GM12872 (cell line): ENCODE measurements around the gene SCEL.

Experiments
- TF ChIP-seq, protein P1 (sequence below): IDR thresholded peaks from 3 replicates; pipeline ENCODE4 v1.5.1; 2011; ENCODE audit warnings: low read depth, mild to moderate bottlenecking, low read length, moderate library complexity; ENCODE audit not compliant: insufficient read depth

SCEL gene

DNA sequence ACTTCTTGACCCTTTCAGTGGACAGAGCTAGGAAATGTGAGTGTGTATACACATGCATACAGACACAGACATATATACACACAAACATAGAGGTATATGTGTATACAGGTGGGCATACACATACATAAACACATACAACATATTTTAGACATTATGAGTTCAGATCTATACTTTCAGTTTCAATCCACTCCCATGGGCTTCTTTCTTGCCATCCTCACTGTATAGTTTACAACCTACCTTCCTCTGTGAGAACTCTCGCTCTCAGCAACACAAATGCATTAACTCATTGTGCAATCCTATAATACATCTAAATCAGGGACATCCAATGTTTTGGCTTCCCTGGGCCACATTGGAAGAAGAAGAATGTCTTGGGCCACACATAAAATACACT, 21.2 kb upstream of the SCEL start:
- TF ChIP-seq, protein P1, sequence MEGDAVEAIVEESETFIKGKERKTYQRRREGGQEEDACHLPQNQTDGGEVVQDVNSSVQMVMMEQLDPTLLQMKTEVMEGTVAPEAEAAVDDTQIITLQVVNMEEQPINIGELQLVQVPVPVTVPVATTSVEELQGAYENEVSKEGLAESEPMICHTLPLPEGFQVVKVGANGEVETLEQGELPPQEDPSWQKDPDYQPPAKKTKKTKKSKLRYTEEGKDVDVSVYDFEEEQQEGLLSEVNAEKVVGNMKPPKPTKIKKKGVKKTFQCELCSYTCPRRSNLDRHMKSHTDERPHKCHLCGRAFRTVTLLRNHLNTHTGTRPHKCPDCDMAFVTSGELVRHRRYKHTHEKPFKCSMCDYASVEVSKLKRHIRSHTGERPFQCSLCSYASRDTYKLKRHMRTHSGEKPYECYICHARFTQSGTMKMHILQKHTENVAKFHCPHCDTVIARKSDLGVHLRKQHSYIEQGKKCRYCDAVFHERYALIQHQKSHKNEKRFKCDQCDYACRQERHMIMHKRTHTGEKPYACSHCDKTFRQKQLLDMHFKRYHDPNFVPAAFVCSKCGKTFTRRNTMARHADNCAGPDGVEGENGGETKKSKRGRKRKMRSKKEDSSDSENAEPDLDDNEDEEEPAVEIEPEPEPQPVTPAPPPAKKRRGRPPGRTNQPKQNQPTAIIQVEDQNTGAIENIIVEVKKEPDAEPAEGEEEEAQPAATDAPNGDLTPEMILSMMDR, result no peak

DNA sequence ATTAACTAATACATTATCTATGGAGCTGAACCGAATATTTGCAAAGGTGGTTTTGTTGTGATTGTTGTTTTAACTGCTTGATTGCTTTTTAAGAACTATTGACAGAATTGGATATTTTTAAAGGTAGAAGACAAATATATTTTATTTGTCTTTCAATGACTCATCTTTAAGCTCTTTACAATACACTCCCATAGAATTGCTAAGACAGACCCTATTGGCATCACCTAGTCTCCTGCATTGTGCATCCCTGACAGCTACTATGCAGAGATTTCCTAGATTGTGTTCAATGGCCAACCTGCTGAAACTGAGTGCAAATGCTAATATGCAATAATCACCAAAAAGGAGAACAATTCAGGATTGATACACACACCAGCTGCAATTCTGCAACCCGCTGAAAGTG, 19.7 kb upstream of the SCEL start:
- TF ChIP-seq, protein P1, result no peak

DNA sequence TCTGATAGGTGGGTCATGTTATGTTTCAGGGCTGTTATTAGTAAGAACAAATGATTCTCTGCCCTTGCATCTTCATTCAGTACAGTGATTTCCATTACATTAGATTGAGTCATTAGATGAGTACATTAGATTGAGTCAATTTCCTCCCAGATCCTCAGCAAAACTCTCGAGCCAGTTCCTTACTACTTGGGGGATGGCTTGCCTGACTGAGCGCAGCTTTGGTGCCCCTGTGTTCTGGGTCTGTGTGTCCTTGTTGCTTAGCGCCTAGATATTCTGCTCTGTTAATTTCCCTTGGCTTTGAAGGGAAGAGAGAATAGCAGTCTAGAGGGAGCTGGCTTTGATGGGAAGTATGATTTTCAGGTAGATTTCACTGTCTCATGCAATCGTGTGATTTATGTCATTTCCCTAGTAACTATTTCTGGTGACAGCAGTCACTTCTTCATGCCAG, 19.1 kb upstream of the SCEL start:
- TF ChIP-seq, protein P1, result no peak

DNA sequence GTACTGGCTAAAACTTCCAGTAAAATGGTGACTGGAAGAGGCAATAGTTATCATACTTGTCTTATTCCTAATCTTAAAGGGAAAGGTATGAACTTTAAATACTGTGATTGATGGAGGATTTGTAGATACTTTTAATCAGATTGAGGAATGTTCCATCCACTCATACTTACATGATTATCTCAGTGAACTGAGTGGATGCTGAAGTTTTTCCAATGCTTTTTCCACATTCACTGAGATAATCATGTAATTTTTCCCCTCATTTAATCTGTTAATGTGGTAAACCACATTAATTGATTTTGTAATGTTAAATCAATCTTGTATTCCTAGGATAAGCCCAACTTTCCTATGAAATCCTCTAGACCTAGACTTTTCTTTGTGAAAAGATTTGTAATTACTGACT, 17.2 kb upstream of the SCEL start:
- TF ChIP-seq, protein P1, result no peak

DNA sequence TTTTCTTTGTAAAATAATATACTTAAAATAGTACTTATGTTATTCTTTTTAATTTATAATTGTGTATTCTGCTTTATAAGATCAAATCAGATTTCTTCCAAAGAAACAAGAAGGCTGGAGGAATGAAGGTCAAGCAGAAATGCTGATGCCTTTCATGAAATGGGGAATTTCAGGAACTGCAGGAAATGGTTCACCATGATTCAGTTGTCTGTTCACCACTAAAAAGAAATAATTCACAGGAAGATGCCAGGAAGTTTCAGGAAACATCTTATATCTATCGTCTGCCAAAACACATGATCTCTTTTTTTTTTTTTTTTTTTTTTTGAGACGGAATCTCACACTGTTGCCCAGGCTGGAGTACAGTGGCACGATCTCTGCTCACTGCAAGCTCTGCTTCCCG, 15.7 kb upstream of the SCEL start:
- TF ChIP-seq, protein P1, result no peak

DNA sequence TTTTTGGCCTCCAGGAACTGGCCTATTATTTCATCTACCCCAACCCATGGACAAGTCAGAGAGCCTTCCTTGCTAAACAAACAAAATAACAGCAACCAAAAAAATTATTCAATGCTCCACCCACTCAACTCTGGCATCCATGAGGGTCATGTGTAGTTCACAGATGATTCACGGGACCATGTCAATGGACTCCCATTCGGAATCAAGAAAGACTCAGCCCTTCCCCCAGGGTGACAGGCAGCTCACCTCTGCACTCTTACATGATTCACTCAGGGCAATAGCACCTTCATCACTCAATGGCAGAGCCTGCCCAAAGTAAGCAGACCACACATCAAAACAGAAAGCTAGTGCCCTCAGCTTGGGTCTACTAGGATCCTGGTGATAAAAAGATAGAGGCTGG, 14.3 kb upstream of the SCEL start:
- TF ChIP-seq, protein P1, result no peak

DNA sequence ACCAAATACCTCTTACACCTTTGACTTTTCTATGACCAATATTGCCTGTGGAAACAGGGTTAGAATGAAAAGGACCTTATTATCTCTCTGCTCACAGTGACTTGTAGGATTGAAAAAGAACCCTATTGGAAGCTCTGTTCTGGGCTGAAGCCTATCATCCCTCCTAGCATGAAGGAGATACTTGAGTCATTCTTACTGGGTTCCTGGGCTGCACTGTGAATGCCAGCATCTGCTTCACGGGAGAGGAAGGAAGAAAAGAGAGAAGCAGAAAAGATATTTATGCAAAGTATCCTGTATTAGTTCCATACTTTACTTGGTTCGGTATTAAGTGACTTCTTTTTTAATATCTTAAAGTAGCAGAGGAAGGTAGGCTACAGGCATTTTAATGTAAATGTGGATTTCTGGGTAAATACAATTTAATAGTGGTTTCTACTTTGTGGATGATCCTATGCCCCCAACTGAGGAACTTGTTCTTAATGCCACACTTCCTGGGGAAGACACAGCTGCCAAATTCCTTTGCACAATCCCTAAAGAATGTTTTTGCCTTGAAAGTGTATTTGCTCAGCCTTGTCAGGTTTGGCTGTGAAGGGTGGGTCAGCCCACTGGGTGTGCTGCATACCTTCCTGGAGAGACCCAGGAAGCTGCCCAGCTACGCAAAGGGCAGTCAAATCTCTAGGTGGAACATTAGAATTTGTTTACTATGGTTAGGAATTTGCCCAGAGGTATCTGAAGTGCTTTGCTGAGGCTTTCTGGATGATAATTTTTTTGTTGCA, 13.7 kb upstream of the SCEL start:
- TF ChIP-seq, protein P1, result no peak
